ENCODE measurements around the gene EMSY. TPM values are rescaled to one million over a fixed set of nuclear protein-coding genes. Genes with fewer than 3 reads are reported as not detected.

EMSY gene
- total RNA-seq, 6 experiments from 2014 or later = 6.1 to 15.2 (median 7.2) TPM

DNA sequence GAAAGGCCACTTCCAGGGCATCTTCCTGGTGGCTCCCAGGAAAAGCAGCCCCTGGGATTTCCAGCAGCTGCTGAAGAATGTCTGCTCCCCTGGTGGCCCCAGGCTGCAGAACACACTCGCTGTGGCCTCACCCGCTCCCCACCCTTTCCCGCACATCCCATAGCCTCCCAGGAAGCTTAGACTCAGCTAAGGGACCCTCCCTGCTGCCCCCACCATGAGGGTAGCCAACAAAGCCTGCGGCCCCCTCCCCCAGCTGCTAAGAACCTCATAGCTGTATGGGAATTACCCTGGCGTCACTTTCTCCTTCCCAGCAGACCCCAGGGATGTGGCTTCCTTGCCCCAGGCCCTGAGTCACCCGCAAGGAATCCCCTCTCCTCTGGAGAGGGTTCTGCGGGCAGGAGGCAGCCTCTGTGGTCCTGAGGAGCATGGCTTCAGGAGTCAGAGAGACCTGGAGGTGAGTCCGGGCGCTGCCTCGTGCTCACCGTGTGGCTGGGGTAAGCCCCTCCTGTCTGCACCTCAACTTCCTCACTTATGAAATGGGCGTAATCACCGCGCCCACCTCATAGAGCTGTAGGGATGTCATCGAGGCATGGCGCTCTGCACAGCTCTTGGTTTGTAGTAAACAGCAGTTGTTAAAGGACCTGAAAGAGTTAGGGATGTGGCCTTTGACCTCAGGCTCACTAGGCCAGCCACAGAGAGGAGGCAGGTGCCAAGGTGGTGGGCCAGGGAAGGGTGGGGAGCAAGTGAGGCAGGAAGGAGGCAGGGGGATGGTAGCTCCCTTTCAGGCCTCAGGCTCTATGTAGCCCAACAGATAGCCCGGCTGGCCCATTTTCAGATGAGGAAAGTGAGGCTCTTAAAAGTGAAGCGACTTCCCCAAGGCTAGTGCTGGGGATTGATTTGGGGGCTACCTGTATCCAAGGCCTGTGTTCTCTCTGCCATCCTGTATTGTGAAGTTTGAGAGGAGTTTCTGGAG lies 154.5 kb downstream of the EMSY start:
- Histone ChIP-seq H3K4me3 (no peak overlapping the region), H3K27ac (no peak overlapping the region), H3K27me3 (no peaks in the 10 kb centered on the region), H3K9me3 (no peaks in the 10 kb centered on the region), H3K4me1 (no peaks in the 10 kb centered on the region), H3K36me3 (no peaks in the 10 kb centered on the region)
- DNase-seq (no peak), ATAC-seq (no peak)
- intact Hi-C loops (cut with DNase I) = no loop called here
- TF ChIP-seq, protein P1, sequence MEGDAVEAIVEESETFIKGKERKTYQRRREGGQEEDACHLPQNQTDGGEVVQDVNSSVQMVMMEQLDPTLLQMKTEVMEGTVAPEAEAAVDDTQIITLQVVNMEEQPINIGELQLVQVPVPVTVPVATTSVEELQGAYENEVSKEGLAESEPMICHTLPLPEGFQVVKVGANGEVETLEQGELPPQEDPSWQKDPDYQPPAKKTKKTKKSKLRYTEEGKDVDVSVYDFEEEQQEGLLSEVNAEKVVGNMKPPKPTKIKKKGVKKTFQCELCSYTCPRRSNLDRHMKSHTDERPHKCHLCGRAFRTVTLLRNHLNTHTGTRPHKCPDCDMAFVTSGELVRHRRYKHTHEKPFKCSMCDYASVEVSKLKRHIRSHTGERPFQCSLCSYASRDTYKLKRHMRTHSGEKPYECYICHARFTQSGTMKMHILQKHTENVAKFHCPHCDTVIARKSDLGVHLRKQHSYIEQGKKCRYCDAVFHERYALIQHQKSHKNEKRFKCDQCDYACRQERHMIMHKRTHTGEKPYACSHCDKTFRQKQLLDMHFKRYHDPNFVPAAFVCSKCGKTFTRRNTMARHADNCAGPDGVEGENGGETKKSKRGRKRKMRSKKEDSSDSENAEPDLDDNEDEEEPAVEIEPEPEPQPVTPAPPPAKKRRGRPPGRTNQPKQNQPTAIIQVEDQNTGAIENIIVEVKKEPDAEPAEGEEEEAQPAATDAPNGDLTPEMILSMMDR (IDR thresholded peaks at IDR 0.05) = no peak
- no peak for TF ChIP-seq POLR2A (IDR thresholded peaks at IDR 0.05)
- 93% methylated on average over 3 of the region's 18 CpGs for WGBS (ENCODE audit: insufficient coverage, low coverage, low lambda C conversion rate, missing lambda C conversion rate)

DNA sequence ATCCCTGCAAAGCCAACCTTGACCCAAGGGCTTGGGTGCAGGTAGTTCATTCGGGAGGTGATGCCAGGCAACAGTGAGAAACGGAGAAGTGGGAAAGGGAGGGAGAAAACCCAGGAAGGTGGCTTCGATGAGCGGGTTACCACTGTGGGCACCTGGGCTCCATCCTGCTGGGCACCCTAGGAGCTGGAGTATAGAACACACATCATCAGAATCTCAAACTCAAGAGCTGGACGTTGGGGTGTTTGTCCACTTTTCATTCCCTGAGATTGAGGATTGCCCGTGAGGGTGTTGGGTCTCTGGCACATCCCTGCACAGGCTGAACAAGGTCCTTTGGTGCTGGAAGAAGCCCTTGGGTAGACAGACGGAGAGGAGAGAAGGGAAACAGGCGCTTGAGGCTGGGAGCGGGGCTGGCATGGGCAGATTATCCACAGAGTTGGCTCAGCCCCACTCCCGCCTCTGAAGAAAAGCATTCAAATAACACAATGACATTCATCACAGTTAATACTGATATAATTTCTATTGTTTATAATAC lies 155.4 kb downstream of the EMSY start:
- WGBS (ENCODE audit: insufficient coverage, low coverage, low lambda C conversion rate, missing lambda C conversion rate) = 83% methylated on average over 10 of the region's 10 CpGs
- Histone ChIP-seq H3K27me3 (no peaks in the 10 kb centered on the region), H3K4me1 (peaks cover 0 to 4% (median 0%) of the 10 kb centered on the region in 4 donors), H3K36me3 (no peaks in the 10 kb centered on the region), H3K4me3 (no peak overlapping the region), H3K27ac (no peak overlapping the region), H3K9me3 (no peaks in the 10 kb centered on the region)
- TF ChIP-seq, protein P1 (IDR thresholded peaks at IDR 0.05) = no peak
- TF ChIP-seq POLR2A (IDR thresholded peaks at IDR 0.05) = no peak
- DNase-seq = no peak
- intact Hi-C loops (cut with DNase I) = no loop called here
- no peak for ATAC-seq

DNA sequence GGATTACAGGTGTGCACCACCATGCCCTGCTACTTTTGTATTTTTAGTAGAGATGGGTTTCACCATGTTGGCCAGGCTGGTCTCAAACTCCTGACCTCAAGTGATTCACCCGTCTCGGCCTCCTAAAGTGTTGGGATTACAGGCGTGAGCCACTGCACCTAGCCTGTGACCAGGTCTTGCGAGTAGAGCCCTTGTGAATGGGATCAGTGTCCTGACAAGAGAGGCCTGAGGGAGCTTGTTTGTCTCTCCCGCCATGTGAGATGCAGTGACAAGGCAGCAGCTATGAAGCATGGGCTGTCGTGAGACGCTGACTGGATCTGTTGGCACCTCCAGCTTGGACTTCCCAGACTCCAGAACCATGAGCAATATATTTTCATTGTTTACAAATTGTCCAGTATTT lies 156.5 kb downstream of the EMSY start:
- Histone ChIP-seq H3K27me3 (no peaks in the 10 kb centered on the region), H3K27ac (no peak overlapping the region), H3K4me3 (no peak overlapping the region), H3K4me1 (peaks cover 0 to 4% (median 0%) of the 10 kb centered on the region in 4 donors), H3K9me3 (no peaks in the 10 kb centered on the region), H3K36me3 (no peaks in the 10 kb centered on the region)
- 87% methylated on average over 3 of the region's 7 CpGs for WGBS (ENCODE audit: insufficient coverage, low coverage, low lambda C conversion rate, missing lambda C conversion rate)
- ATAC-seq = no peak
- TF ChIP-seq POLR2A (IDR thresholded peaks at IDR 0.05) = no peak
- TF ChIP-seq, protein P1 (IDR thresholded peaks at IDR 0.05) = no peak
- DNase-seq = no peak
- intact Hi-C loops (cut with DNase I) = no loop called here

DNA sequence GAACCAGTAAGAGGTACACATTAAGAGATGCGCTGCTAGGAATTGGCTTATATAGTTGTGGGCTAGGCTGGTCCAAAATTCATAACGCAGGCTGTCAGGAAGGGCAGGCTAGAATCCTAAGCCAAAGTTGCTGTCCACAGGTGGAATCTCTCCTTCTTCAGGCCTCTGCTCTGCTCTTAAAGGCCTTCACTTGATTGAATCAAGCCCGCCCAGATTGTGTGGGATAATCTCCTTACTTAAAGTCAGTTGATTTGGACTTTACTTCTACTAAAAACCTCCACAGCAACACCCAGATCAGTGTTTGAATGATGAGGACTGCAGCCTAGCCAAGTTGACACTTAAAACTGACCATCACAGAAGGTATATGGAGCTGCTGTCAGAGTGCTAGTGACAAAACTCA lies 156.9 kb downstream of the EMSY start:
- WGBS (ENCODE audit: insufficient coverage, low coverage, low lambda C conversion rate, missing lambda C conversion rate) = 68% methylated on average over 3 of the region's 3 CpGs
- Histone ChIP-seq H3K4me1 (peaks cover 0 to 4% (median 0%) of the 10 kb centered on the region in 4 donors), H3K27ac (no peak overlapping the region), H3K36me3 (no peaks in the 10 kb centered on the region), H3K9me3 (no peaks in the 10 kb centered on the region), H3K27me3 (no peaks in the 10 kb centered on the region), H3K4me3 (no peak overlapping the region)
- no peak for DNase-seq
- intact Hi-C loops (cut with DNase I) = no loop called here
- no peak for ATAC-seq
- no peak for TF ChIP-seq POLR2A (IDR thresholded peaks at IDR 0.05)
- TF ChIP-seq, protein P1 (IDR thresholded peaks at IDR 0.05) = no peak

All from right lobe of liver (tissue), 6 donors.